GM12874 (cell line): ENCODE data around the gene PDZK1IP1.

ENCODE experiments used
- CTCF ChIP-seq: IDR thresholded peaks from 2 replicates; pipeline ENCODE4 v1.5.1; 2011; ENCODE audit warnings: low read depth, mild to moderate bottlenecking, control low read depth, low read length, moderate library complexity; ENCODE audit not compliant: insufficient read depth

Gene PDZK1IP1

GRCh38 chr1:47137198-47137597, 52.6 kb downstream of the PDZK1IP1 start, which contains the start of gene CYP4A22:
Gene CYP4A22 (plus strand): TSS chr1:47137441. CDS start chr1:47137486, 45 bp downstream.
- no peak for TF ChIP-seq CTCF
